ENCODE data around the gene PPP1R3G. TPM values are rescaled to one million over a fixed set of nuclear protein-coding genes. Genes with fewer than 3 reads are reported as not detected.

Gene PPP1R3G
- total RNA-seq, 4 donors from 2014 or later, result 0.10 to 1.1 (median 0.49) TPM; not detected in 1

DNA sequence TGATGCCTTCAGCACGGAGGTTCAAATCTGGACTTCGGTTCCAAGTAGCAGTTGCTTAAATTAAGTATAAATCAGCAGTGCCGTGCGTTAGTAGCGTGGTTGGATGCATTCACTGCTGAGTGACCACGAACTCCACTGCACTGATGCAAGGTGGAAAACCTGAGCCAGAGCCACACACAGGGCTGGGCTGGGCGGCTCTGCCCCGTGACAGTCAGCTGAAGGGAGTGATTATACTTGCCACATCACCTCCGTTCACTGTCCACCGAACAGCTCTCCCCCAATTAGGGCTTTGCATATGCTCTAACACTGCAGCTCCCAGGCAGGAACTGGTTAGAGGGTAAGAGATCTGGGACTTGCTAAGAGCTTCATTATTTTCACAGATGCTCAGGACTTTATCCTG lies 22.2 kb downstream of the PPP1R3G start:
- DNase-seq, result peak in 1 of 2 donors; percentile 52
- Histone ChIP-seq H3K4me1 (peaks cover 6 to 20% of the 10 kb centered on the region in 2 donors), H3K27ac (peak overlapping the region; percentile 46 to 86 (median 65)), H3K4me3 (no peak overlapping the region), H3K27me3 (no peaks in the 10 kb centered on the region), H3K9me3 (no peaks in the 10 kb centered on the region), H3K36me3 (no peaks in the 10 kb centered on the region)
- ATAC-seq, result peak; percentile 42 to 71
- in situ Hi-C loops (cut with MboI; ENCODE audit: low sequenced_read_pairs in 4 of 4), result no loop called here
- intact Hi-C loops (cut with DNase I; ENCODE audit: low total_unique reads), result no loop called here
- TF ChIP-seq POLR2A (IDR thresholded peaks at IDR 0.05), result no peak
- TF ChIP-seq, protein P1, sequence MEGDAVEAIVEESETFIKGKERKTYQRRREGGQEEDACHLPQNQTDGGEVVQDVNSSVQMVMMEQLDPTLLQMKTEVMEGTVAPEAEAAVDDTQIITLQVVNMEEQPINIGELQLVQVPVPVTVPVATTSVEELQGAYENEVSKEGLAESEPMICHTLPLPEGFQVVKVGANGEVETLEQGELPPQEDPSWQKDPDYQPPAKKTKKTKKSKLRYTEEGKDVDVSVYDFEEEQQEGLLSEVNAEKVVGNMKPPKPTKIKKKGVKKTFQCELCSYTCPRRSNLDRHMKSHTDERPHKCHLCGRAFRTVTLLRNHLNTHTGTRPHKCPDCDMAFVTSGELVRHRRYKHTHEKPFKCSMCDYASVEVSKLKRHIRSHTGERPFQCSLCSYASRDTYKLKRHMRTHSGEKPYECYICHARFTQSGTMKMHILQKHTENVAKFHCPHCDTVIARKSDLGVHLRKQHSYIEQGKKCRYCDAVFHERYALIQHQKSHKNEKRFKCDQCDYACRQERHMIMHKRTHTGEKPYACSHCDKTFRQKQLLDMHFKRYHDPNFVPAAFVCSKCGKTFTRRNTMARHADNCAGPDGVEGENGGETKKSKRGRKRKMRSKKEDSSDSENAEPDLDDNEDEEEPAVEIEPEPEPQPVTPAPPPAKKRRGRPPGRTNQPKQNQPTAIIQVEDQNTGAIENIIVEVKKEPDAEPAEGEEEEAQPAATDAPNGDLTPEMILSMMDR (IDR thresholded peaks at IDR 0.05 in 4 of 5, conservative IDR thresholded peaks at IDR 0.05 in 1 of 5), result no peak

DNA sequence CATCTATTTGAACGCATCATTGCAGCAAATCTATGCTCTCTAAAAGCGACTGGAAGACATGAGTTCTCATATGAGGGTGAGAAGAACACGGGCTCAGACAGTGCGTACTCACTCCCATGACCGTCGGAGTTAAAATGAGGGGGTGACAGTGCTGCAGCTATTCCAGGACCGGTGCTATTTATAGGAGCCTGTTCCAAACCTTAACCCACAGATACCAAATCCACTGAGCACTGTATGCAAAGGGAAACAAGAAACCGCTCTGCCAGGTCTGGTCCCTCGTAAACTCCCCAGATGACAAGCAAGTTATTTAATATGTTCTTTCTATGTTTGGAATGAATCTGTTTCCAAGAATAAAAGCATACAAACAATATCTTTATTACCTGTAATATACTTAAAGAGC lies 22.9 kb downstream of the PPP1R3G start:
- ATAC-seq (peak; percentile 85 to 93), DNase-seq (peak in 1 of 2 donors; percentile 52)
- intact Hi-C loops (cut with DNase I; ENCODE audit: low total_unique reads), result no loop called here
- H3K9me3 ChIP-seq, result no peaks in the 10 kb centered on the region
- no peaks in the 10 kb centered on the region for H3K36me3 ChIP-seq
- peaks cover 6 to 20% of the 10 kb centered on the region in 2 donors for H3K4me1 ChIP-seq
- TF ChIP-seq POLR2A (IDR thresholded peaks at IDR 0.05), result peak; percentile 43 to 62
- TF ChIP-seq, protein P1 (IDR thresholded peaks at IDR 0.05 in 4 of 5, conservative IDR thresholded peaks at IDR 0.05 in 1 of 5), result no peak
- no peak overlapping the region for H3K4me3 ChIP-seq
- H3K27ac ChIP-seq, result peak overlapping the region; percentile 46 to 86 (median 65)
- in situ Hi-C loops (cut with MboI; ENCODE audit: low sequenced_read_pairs in 4 of 4), result no loop called here
- H3K27me3 ChIP-seq, result no peaks in the 10 kb centered on the region

DNA sequence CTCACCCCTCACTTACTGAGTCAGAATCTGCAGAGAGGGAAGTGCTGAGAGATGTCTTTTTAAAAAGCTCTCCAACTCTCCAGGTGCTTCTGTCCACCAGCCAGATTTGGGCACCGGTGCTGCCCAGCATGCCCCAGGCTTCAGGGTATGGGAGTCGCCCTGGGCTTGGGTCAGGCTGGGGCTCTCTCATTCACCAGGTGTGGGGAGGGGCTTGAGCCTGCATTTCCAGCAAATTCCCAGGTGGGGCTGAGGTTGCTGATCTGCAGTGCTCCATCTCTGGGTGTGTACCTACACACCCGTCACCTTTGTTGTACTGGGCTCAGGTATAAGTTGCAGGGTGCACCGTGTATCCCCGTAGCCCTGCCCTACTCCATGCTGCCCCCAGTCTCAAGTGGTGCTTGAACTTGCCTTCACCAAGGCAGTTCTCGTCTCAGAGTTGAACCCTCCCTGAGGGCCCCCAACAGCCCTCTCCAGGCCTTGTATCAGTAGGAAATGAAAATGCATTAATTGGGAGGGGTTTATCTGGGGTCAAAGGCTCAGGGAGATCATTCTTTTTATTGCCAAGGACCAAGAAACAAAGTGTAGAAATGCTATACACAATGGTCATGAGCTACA lies 23.5 kb downstream of the PPP1R3G start:
- ATAC-seq, result peak in 1 of 2 donors; percentile 35
- intact Hi-C loops (cut with DNase I; ENCODE audit: low total_unique reads), result no loop called here
- no peak for DNase-seq
- H3K27me3 ChIP-seq, result no peaks in the 10 kb centered on the region
- in situ Hi-C loops (cut with MboI; ENCODE audit: low sequenced_read_pairs in 4 of 4), result no loop called here
- H3K9me3 ChIP-seq, result no peaks in the 10 kb centered on the region
- TF ChIP-seq, protein P1 (IDR thresholded peaks at IDR 0.05 in 4 of 5, conservative IDR thresholded peaks at IDR 0.05 in 1 of 5), result no peak
- no peak for TF ChIP-seq POLR2A (IDR thresholded peaks at IDR 0.05)
- H3K36me3 ChIP-seq, result no peaks in the 10 kb centered on the region
- peak overlapping the region; percentile 46 to 86 (median 65) for H3K27ac ChIP-seq
- H3K4me1 ChIP-seq, result peaks cover 6 to 20% of the 10 kb centered on the region in 2 donors
- no peak overlapping the region for H3K4me3 ChIP-seq

DNA sequence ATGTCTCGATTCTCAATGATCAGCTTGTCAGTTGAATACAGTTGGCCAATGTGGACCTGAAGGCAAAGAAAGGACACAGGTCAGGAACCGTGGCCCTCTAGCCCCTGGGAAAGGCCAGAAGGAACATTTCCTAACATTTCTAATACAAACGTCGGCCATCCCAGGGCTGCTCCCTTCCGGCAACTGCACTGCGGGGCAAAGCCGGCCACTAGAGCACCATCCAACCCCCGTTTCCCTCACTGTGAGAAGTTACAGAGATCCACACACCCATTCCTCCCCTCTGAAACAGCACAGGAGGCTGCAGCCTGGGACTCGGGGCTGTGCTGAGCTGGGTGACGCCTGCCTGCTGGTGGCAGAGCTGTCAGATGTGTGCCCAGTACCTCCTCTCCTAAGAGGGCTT lies 24.3 kb downstream of the PPP1R3G start:
- ATAC-seq (no peak), DNase-seq (no peak)
- no peak overlapping the region for H3K4me3 ChIP-seq
- no peaks in the 10 kb centered on the region for H3K36me3 ChIP-seq
- intact Hi-C loops (cut with DNase I; ENCODE audit: low total_unique reads) (no loop called here), in situ Hi-C loops (cut with MboI; ENCODE audit: low sequenced_read_pairs in 4 of 4) (no loop called here)
- H3K9me3 ChIP-seq, result no peaks in the 10 kb centered on the region
- peaks cover 6 to 20% of the 10 kb centered on the region in 2 donors for H3K4me1 ChIP-seq
- TF ChIP-seq, protein P1 (IDR thresholded peaks at IDR 0.05 in 4 of 5, conservative IDR thresholded peaks at IDR 0.05 in 1 of 5), result no peak
- TF ChIP-seq POLR2A (IDR thresholded peaks at IDR 0.05), result no peak
- no peaks in the 10 kb centered on the region for H3K27me3 ChIP-seq
- H3K27ac ChIP-seq, result no peak overlapping the region
